ENCODE results near the gene MLYCD. TPM values are rescaled to one million over a fixed set of nuclear protein-coding genes. Genes with fewer than 3 reads are reported as not detected.

Gene MLYCD
- total and polyA plus RNA-seq, 11 donors = 19.4 to 65.3 (median 38.4) TPM

DNA sequence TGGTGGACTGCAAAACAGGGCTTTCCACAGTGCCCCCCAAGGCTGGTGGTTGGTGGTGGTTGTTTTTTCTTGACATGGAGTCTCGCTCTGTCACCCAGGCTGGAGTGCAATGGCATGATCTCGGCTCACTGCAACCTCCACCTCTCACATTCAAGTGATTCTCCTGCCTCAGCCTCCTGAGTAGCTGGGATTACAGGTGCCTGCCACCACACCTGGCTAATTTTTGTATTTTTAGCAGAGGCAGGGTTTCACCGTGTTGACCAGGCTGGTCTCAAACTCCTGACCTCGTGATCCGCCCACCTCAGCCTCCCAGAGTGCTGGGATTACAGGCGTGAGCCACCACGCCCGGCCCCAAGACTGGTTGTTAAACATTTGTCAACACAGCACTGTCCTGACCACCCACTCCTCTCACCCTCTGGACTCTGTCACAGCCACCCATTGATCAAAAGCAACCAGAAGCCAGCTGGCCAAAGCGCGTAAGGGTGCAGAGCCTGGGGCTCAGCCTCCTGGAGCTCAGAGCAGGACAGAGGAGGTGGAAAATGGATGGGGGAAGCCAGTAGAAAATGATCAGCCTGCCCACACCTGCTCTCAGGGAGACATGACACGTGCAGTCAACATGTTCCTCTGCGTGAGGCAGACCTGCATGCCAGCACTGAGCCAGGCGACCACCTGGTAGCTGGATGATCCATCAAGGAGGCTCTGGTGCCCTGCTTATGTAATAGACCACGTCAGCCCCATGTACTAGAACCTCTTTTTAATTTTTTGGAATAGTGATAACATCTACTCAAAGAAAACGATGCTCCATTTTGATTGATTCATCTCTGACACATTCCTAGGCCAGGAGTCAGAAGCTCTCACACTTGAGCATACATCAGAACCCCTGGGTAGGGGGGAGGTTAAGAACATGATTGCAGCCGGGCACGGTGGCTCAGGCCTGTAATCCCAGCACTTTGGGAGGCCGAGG, 39.3 kb downstream of the MLYCD start:
- Histone ChIP-seq H3K4me1 (peaks cover 0 to 15% (median 4%) of the 10 kb centered on the region in 12 donors), H3K9me3 (no peaks in the 10 kb centered on the region), H3K36me3 (no peaks in the 10 kb centered on the region), H3K4me3 (no peak overlapping the region), H3K27ac (no peak overlapping the region), H3K27me3 (no peaks in the 10 kb centered on the region)
- intact Hi-C loops (cut with DNase I) = no loop called here
- ATAC-seq (no peak), DNase-seq (no peak)
- TF ChIP-seq POLR2A (IDR thresholded peaks at IDR 0.05) = no peak
- TF ChIP-seq, protein P1, sequence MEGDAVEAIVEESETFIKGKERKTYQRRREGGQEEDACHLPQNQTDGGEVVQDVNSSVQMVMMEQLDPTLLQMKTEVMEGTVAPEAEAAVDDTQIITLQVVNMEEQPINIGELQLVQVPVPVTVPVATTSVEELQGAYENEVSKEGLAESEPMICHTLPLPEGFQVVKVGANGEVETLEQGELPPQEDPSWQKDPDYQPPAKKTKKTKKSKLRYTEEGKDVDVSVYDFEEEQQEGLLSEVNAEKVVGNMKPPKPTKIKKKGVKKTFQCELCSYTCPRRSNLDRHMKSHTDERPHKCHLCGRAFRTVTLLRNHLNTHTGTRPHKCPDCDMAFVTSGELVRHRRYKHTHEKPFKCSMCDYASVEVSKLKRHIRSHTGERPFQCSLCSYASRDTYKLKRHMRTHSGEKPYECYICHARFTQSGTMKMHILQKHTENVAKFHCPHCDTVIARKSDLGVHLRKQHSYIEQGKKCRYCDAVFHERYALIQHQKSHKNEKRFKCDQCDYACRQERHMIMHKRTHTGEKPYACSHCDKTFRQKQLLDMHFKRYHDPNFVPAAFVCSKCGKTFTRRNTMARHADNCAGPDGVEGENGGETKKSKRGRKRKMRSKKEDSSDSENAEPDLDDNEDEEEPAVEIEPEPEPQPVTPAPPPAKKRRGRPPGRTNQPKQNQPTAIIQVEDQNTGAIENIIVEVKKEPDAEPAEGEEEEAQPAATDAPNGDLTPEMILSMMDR (IDR thresholded peaks at IDR 0.05) = no peak
- 93 to 96% (median 95%) methylated on average over 18 of the region's 18 CpGs for WGBS, 4 donors

DNA sequence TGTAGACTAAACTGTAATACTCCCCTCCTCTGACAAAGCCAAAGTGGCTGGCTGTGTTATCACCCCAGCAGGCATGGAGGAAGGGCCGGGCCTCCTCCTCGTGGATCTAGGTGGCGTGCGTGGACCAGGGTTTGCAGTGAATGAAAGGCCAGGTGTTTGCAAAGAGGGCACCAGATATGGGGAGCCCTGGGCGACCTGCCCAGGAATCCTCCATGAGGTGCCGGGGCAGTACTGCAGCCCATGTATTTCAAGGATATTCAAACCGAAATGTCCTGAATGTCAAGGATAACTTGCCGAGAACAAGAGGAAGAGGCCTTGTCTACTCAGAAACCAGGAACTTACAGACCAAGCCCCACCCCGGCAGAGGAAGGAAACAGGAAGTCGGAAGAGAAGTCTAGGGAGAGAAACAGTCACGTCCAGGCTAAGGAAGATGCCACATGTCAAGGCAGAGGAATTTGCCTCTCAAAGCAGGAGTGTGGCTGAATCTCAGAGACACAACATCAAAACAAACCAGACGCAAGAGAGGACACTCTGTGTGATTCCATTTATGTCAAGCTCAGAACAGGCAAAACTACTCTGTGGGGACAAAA, 40.4 kb downstream of the MLYCD start:
- peak overlapping the region in 3 of 12 donors; percentile 23 to 40 (median 33) for H3K27ac ChIP-seq
- DNase-seq = no peak
- H3K36me3 ChIP-seq = no peaks in the 10 kb centered on the region

DNA sequence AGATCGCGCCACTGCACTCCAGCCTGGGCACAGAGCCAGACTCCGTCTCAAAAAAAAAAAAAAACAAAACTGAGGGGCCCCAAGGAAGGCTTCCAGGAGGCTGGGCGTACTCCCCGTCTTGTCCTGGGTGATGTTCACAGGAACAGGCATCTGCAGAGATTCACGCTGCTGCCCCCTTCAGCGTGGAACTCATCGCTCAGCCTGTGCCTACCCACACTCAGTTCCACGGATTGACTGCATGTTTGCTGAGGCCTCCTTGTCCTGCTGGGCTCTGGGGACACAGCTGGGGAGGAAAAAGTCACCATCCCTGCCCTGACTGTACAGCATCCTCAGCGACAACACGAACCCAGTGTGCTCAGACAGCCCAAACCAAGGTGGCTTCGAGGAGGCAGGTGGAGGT, 41.2 kb downstream of the MLYCD start:
- no peak overlapping the region for H3K27ac ChIP-seq
- H3K4me3 ChIP-seq = no peak overlapping the region
- DNase-seq = no peak
- WGBS, 4 donors = 63 to 71% (median 69%) methylated on average over 12 of the region's 12 CpGs
- TF ChIP-seq POLR2A (IDR thresholded peaks at IDR 0.05) = no peak
- TF ChIP-seq, protein P1 (IDR thresholded peaks at IDR 0.05) = no peak
- peaks cover 0 to 19% (median 5%) of the 10 kb centered on the region in 12 donors for H3K4me1 ChIP-seq
- H3K9me3 ChIP-seq = no peaks in the 10 kb centered on the region
- no peaks in the 10 kb centered on the region for H3K27me3 ChIP-seq
- H3K36me3 ChIP-seq = no peaks in the 10 kb centered on the region
- no peak for ATAC-seq
- intact Hi-C loops (cut with DNase I) = loop anchor here in 1 of 10 donors (5.0 kb wide), 1 partner anchor 113 kb away; no protein-coding TSS in a partner anchor

More for the DNA sequence above, 40.4 kb downstream of the MLYCD start:
- peak in 1 of 4 donors; percentile 24 for ATAC-seq
- no peaks in the 10 kb centered on the region for H3K9me3 ChIP-seq
- 55 to 68% (median 58%) methylated on average over 12 of the region's 12 CpGs for WGBS, 4 donors
- no peak for TF ChIP-seq POLR2A (IDR thresholded peaks at IDR 0.05)
- TF ChIP-seq, protein P1 (IDR thresholded peaks at IDR 0.05) = no peak
- intact Hi-C loops (cut with DNase I) = no loop called here
- H3K27me3 ChIP-seq = no peaks in the 10 kb centered on the region
- H3K4me1 ChIP-seq = peaks cover 0 to 19% (median 5%) of the 10 kb centered on the region in 12 donors
- H3K4me3 ChIP-seq = no peak overlapping the region
